ENCODE measurements around the gene PLBD2. TPM values are rescaled to one million over a fixed set of nuclear protein-coding genes. Genes with fewer than 3 reads are reported as not detected.

The PLBD2 gene
- total and polyA plus RNA-seq, 9 of the 15 experiments (the other 6 are each of a cell fraction or from before 2014, with no cell fraction given), result 2.4 to 37.4 (median 6.0) TPM

DNA sequence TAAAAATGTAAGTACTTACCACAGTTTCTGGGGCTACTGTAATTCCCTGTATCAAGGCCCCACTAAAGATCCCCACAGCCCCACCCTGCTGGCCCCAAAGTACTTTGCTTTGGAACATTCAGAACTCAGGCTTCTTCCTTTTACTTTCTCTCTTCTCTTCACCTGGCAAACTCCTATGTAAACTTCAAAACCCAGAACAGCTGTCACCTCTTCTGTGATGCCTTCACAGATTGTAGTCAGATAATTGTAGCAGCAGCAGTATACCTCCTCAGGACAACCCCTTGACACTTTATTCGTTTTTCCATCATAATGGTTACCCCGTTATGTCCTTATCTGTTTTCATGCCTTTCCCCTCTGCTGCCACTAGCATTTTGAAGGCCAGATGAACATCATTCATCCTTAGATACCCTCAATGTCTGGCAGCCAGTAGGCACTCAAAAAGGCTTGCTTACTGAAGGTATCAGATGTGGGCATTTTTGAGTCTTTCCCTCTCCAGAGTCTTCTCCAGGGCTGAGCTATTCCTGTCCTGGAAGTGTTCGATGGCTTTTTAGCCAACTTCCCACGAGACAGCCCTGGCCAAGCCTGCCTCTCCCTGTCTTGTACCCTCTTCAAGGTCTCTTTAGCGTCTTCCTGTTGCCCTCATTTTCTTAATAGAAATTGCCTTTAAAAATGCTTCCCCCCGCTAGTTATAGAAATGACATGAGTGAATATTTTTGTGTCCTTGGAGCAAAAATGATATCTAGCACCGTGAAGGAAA, 7.4 kb downstream of the PLBD2 start (continued):
- TF ChIP-seq, protein P1, sequence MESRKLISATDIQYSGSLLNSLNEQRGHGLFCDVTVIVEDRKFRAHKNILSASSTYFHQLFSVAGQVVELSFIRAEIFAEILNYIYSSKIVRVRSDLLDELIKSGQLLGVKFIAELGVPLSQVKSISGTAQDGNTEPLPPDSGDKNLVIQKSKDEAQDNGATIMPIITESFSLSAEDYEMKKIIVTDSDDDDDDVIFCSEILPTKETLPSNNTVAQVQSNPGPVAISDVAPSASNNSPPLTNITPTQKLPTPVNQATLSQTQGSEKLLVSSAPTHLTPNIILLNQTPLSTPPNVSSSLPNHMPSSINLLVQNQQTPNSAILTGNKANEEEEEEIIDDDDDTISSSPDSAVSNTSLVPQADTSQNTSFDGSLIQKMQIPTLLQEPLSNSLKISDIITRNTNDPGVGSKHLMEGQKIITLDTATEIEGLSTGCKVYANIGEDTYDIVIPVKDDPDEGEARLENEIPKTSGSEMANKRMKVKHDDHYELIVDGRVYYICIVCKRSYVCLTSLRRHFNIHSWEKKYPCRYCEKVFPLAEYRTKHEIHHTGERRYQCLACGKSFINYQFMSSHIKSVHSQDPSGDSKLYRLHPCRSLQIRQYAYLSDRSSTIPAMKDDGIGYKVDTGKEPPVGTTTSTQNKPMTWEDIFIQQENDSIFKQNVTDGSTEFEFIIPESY (CRISPR knock-in tag; IDR thresholded peaks at IDR 0.05), result no peak
- TF ChIP-seq ZBED1 (IDR thresholded peaks at IDR 0.05), result no peak
- TF ChIP-seq C11orf30 (IDR thresholded peaks at IDR 0.05; ENCODE audit: low read depth), result no peak
- no peak for TF ChIP-seq ZNF780A (CRISPR knock-in tag; IDR thresholded peaks at IDR 0.05)

DNA sequence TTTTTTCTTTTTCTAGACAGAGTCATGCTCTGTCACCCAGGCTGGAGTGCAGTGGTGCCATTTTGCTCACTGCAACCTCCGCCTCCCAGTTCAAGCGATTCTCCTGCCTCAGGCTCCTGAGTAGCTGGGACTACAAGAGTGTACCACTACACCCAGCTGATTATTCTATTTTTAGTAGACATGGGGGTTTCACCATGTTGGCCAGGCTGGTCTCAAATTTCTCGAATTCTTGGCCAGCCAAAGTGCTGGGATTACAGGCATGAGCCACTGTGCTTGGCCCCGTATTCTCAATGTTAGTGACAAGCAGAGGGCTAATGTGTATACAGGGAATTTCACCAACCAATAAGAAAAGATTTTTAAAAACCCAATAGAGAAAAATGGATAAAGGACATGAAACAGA, 8.4 kb downstream of the PLBD2 start:
- Histone ChIP-seq H3K4me1 (replicated peaks in 1 of 2; ENCODE audit: control insufficient read depth in 2 of 2, insufficient read depth in 2 of 2, low read length in 2 of 2) (peaks cover 0 to 5% of the 10 kb centered on the region in 2 experiments; a peak in 2 of 5 replicates), H3K9me1 (ENCODE audit: control insufficient read depth, insufficient read depth, low read length) (no peaks in the 10 kb centered on the region), H3K27ac (ENCODE audit: extremely low read depth, low read depth, low read length) (no peak overlapping the region), H3K36me3 (ENCODE audit: control insufficient read depth, insufficient read depth, low read length) (peaks cover 31% of the 10 kb centered on the region; the same call in 2 of the 3 replicates), H3K79me2 (ENCODE audit: control insufficient read depth, insufficient read depth, low read length) (no peaks in the 10 kb centered on the region), H3K27me3 (ENCODE audit: control insufficient read depth in 2 of 2, insufficient read depth in 2 of 2, low read length in 2 of 2) (no peaks in the 10 kb centered on the region), H2AFZ (ENCODE audit: low read depth, low read length) (no peak overlapping the region), H3K4me2 (ENCODE audit: insufficient read depth, low read length) (no peak overlapping the region), H3K9me3 (replicated peaks; ENCODE audit: control insufficient read depth, insufficient read depth, low read depth, low read length) (no peaks in the 10 kb centered on the region), H3K9ac (ENCODE audit: insufficient read depth in 1 of 2, low read depth in 2 of 2, low read length in 2 of 2) (no peak overlapping the region; a peak in 1 of 4 replicates), H3K4me3 (no peak overlapping the region), H4K20me1 (replicated peaks; ENCODE audit: control insufficient read depth, insufficient read depth, low read length) (0 out of 2 replicates have a peak, but pooled peaks cover 3% of the 10 kb centered on the region)
- ChIA-PET POLR2A (no interaction called here), CTCF (ENCODE audit: low intra/inter-chr PET ratio) (no interaction called here)
- 75% methylated on average over 3 of the region's 4 CpGs for WGBS (ENCODE audit: insufficient coverage, low coverage, missing lambda C conversion rate)
- intact Hi-C loops (cut with micrococcal nuclease) (no loop called here), in situ Hi-C loops (cut with MboI) (no loop called here)
- DNase-seq (ENCODE audit: extremely low read depth in 1 of 4, low spot score in 3 of 4) (no peak), ATAC-seq (no peak), FAIRE-seq (no peak)
- BruUV-seq (replicated peaks), result no TSS peak
- TF ChIP-seq TFAM (CRISPR knock-in tag; conservative IDR thresholded peaks at IDR 0.05) (no peak), ZFP36 (IDR thresholded peaks at IDR 0.05; ENCODE audit: low read depth, low read length, partially characterized antibody) (no peak)
- TF ChIP-seq, protein P2, sequence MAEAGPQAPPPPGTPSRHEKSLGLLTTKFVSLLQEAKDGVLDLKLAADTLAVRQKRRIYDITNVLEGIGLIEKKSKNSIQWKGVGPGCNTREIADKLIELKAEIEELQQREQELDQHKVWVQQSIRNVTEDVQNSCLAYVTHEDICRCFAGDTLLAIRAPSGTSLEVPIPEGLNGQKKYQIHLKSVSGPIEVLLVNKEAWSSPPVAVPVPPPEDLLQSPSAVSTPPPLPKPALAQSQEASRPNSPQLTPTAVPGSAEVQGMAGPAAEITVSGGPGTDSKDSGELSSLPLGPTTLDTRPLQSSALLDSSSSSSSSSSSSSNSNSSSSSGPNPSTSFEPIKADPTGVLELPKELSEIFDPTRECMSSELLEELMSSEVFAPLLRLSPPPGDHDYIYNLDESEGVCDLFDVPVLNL (CRISPR knock-in tag; IDR thresholded peaks at IDR 0.05; ENCODE audit: low read depth), result no peak
- TF ChIP-seq, protein P3, sequence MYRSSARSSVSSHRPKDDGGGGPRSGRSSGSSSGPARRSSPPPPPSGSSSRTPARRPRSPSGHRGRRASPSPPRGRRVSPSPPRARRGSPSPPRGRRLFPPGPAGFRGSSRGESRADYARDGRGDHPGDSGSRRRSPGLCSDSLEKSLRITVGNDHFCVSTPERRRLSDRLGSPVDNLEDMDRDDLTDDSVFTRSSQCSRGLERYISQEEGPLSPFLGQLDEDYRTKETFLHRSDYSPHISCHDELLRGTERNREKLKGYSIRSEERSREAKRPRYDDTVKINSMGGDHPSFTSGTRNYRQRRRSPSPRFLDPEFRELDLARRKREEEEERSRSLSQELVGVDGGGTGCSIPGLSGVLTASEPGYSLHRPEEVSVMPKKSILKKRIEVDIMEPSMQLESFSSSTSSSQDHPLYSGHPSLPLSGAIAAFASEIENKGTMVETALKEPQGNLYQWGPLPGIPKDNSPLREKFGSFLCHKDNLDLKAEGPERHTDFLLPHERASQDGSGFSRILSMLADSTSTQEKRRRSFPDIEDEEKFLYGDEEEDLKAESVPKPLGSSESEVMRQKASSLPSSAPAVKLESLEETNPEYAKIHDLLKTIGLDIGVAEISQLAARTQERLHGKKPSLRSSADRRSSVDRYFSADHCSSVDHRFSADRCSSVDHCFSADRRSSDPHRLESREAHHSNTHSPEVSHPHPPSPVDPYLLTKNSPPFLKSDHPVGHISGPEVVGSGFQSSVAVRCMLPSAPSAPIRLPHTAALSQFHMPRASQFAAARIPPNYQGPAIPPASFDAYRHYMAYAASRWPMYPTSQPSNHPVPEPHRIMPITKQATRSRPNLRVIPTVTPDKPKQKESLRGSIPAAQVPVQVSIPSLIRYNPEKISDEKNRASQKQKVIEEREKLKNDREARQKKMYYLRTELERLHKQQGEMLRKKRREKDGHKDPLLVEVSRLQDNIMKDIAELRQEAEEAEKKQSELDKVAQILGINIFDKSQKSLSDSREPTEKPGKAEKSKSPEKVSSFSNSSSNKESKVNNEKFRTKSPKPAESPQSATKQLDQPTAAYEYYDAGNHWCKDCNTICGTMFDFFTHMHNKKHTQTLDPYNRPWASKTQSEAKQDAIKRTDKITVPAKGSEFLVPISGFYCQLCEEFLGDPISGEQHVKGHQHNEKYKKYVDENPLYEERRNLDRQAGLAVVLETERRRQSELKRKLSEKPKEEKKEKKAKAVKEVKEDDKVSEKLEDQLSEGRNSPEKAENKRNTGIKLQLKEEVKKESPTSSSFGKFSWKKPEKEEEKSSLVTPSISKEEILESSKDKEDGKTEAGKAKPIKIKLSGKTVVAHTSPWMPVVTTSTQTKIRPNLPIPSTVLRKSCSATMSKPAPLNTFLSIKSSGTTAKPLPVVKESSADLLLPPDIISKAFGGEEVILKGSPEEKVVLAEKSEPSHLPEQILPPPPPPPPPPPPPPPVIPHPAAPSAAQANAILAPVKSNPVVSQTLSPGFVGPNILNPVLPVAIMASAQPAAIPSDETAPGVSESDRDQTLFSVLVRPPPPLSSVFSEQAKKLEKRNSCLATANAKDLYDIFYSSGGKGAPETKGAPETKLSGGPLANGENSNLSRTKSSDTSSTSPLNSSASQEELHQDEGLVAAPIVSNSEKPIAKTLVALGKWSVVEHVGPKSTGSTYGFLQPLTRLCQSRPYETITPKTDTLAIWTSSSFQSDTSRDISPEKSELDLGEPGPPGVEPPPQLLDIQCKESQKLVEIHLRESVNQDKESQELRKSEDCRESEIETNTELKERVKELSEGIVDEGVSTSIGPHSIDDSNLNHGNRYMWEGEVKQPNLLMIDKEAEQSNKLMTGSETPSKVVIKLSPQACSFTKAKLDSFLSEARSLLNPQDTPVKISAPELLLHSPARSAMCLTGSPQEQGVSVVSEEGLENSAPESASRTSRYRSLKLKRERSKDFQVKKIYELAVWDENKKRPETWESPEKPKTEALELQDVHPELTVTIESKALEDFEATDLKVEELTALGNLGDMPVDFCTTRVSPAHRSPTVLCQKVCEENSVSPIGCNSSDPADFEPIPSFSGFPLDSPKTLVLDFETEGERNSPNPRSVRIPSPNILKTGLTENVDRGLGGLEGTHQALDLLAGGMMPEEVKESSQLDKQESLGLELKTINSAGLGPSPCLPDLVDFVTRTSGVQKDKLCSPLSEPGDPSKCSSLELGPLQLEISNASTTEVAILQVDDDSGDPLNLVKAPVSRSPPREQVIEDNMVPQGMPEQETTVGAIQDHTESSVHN (IDR thresholded peaks at IDR 0.05; ENCODE audit: borderline replicate concordance in 1 of 2, low read depth in 1 of 2), result no peak

Data from K562 (cell line).